HepG2 (cell line): Measurements from ENCODE around the gene ITPR1.

Source experiments
- KLF13 ChIP-seq: sonication (generic); formaldehyde crosslinking; IDR thresholded peaks from 2 replicates; pipeline ENCODE4 v1.4.0; 2020; ENCODE audit warnings: mild to moderate bottlenecking, missing genetic modification reagents
- POLR2A ChIP-seq, 2 experiments: IDR thresholded peaks; 2 replicates each; pipeline ENCODE4 v1.6.1; 2011; ENCODE audit warnings: low read depth in 2 of 2, low read length in 2 of 2, mild to moderate bottlenecking in 1 of 2, moderate library complexity in 1 of 2; ENCODE audit not compliant: insufficient read depth in 1 of 2
- ZNF775 ChIP-seq: sonication (generic); formaldehyde crosslinking; IDR thresholded peaks from 2 replicates; pipeline ENCODE4 v1.4.0; 2020; ENCODE audit warnings: missing genetic modification reagents, mild to moderate bottlenecking, moderate library complexity, borderline replicate concordance

DNA sequence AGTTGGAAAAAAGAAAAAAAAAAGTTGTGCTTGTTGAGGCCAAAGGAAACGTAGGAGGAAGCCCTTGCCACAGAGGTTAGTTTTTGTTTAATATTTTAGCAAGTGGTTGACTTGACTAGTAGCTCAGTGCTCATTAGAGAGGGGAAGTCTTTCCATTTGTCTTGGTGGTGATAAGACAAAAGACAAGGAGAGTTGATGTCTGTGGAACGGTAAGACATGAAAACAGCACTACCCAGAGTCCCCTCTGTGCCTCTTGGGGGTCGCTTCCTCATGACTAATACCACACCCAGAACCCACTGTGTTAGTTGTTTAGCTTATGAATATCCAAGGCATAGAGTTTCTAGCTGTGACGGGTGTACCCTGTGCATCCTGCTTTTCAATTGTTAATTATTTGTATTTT lies 211.4 kb downstream of the ITPR1 start:
- no peak for TF ChIP-seq ZNF775 (CRISPR knock-in tag)
- no peak for TF ChIP-seq KLF13 (CRISPR knock-in tag)
- TF ChIP-seq POLR2A (IDR thresholded peaks at IDR 0.05; ENCODE audit: insufficient read depth in 1 of 2, low read depth in 2 of 2, low read length in 2 of 2): no peak
